HG03432 (cell line): Measurements from ENCODE around the gene KCTD2.

Source experiments
- ATAC-seq: cut with Tn5 transposase; IDR thresholded peaks from one replicate; pipeline ENCODE4 v1.9.1; 2021; ENCODE audit warnings: mild to moderate bottlenecking, moderate library complexity; ENCODE audit not compliant: unreplicated experiment

Gene KCTD2

GRCh38 chr17:75094871-75095399 lies 47.9 kb downstream of the KCTD2 start:
- ATAC-seq: no peak

DNA sequence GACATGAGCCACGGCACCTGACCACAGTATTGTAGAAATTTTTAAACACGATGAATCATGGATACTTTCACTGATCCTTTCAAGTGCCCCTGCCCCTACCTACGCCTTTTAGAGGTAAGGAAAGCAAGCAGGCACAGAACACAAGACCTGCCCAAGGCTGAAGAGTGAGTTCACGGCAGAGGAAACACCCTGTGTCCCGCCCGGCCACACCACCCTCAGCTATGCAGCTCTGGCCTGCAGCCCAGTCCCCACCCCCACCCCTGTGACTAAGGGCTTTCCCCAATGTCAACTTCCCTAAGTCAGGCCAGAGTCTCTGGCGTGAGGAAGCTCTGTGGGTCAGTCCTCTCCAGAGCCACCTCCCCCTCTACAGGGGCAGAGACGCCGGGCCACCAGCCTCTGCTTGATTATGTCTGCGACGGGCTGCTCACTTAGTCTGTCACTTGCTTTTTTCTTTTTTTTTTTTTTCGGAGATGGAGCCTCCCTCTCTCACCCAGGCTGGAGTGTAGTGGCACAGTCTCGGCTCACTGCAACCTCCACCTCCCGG lies 49.1 kb downstream of the KCTD2 start:
- no peak for ATAC-seq

- no peak for ATAC-seq
These were observed 50.8 kb downstream of the KCTD2 start for GRCh38 chr17:75097865-75098264.

DNA sequence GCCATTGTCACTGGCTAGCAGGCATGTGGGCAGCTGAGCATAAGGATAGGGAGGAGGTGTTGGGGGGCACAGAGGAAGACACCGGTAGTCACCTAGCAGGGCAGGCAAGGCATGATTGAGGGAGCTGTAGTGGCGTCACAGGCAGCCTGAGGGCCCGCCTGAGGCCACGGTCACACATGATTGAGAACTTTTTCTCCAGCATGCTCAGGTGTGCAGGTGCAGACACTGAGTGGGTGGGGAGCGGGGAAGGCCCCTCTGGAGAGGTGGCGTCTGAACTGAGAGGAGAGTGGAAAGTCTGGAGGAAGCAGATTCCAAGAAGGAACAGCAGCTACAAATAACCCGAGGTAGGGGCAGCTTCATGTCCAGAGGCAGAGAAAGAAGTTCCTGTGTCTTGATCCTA lies 51.8 kb downstream of the KCTD2 start:
- no peak for ATAC-seq

- ATAC-seq: no peak
These were observed 53.0 kb downstream of the KCTD2 start for GRCh38 chr17:75099881-75100595.

- no peak for ATAC-seq
These were observed 55.4 kb downstream of the KCTD2 start for GRCh38 chr17:75102385-75102821.

- no peak for ATAC-seq
These were observed 56.9 kb downstream of the KCTD2 start for GRCh38 chr17:75103601-75104554.

GRCh38 chr17:75105126-75106080 lies 58.4 kb downstream of the KCTD2 start:
- ATAC-seq: no peak

DNA sequence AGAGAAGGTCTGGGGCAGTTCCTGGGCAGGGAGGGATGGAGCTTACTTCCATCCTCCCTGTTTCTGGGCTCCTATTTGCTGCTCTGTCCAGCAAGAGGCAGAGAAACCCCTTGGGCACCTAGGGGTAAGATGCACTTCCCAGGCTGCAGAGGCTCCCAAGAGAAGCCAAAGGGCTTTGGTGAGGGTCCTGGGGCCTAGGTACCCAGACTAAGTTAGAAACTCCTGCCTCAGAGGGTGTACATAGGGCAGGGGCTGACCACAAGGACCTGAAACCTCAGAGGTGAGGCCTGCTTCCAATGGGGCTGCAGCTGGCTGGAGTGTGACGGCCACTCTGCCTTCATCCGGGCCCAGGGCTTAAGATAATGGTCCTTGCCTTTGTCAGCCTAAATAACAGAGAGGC lies 61.2 kb downstream of the KCTD2 start:
- no peak for ATAC-seq

DNA sequence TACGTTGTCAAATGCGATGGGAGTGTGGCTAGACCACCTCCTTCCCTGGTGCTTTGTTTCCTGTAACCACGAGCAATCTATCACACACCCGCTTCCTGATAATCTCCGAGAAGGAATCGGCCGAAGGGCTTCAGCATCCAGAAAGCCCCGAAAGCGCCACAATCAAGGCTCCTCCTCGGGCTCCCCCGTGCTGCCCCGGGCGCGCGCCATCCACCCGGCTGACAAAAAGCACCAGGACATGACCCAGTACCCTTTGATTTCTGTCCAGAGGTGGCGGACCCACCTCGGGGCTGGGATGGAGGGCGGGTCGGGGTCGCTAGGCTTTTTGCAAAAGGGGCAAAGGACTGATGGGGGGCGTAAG lies 62.0 kb downstream of the KCTD2 start:
- peak; percentile 10 for ATAC-seq

GRCh38 chr17:75109407-75110233 lies 62.6 kb downstream of the KCTD2 start, which contains the start of gene ARMC7:
ARMC7 (plus strand) TSS chr17:75109969; CDS start chr17:75110289, 320 bp downstream.
- ATAC-seq: peak; percentile 78

- ATAC-seq: no peak
These were observed 63.4 kb downstream of the KCTD2 start for GRCh38 chr17:75110234-75110937.

GRCh38 chr17:75111777-75112335 lies 64.8 kb downstream of the KCTD2 start:
- no peak for ATAC-seq

GRCh38 chr17:75113798-75114551 lies 67.0 kb downstream of the KCTD2 start:
- peak; percentile 38 for ATAC-seq

GRCh38 chr17:75114552-75115314 lies 67.7 kb downstream of the KCTD2 start:
- ATAC-seq: no peak
